GM19238 (cell line): ENCODE data around the gene MB.

ENCODE experiments used
- DNase-seq: peaks from one replicate; pipeline ENCODE4 v3.0.0; 2011; ENCODE audit warnings: low spot score; ENCODE audit not compliant: insufficient read length

MB gene

DNA sequence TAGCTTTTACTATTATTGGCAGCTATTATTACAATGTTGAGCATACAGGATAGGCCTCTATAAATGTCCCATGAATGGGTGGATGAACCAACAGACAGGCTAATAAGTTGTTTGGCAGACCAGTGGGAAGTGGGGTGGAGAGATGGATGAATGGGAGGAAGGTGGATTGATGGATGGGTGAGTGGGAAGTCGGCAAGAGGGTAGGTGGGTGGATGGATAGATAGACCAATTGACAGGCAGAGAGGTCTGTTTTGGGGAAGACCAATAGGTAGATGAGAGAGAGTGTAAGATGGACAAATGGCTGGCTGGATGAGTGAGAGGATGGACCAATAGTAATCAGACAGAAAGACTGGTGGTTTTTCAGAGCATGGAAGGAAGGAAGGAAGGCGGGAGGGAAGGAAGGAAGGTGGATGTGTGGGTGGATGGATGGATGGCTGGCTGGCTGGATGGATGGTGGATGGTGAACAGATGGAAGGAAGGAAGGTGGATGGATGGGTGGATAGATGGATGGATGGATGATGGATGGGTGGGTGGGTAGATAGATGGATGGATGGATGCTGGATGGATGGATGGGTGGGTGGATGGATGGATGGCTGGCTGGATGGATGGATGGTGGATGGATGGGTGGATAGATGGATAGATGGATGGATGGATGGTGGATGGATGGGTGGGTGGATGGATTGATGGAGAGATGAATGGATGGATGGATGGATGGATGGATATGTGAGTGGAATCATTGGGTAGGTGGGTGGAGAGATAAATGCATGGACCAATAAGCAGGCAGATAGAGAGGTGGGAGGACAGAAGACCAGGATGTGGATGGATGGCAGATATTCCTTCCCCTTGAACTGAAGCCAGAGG is 39.1 kb downstream of the MB start:
- no peak for DNase-seq

DNA sequence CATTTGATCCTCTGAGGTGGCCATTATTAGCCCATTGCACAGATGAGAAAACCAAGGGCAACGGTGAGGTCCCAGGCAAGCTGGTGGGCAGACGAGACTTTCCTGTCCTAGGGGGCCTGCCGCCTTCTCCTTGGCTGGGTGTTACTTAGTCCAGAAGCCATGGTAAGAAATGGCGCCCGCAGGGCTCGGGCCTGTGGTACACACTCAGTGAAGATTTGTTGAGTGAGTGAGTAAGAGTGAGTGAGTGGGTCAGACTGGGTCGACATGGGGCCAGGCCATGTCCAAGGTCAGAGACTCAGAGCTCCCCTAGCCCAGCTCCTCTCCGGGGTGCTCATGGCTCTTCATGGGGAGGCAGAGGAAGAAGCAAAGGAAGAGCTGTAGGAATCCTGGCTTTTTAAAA is 40.5 kb downstream of the MB start:
- no peak for DNase-seq

DNA sequence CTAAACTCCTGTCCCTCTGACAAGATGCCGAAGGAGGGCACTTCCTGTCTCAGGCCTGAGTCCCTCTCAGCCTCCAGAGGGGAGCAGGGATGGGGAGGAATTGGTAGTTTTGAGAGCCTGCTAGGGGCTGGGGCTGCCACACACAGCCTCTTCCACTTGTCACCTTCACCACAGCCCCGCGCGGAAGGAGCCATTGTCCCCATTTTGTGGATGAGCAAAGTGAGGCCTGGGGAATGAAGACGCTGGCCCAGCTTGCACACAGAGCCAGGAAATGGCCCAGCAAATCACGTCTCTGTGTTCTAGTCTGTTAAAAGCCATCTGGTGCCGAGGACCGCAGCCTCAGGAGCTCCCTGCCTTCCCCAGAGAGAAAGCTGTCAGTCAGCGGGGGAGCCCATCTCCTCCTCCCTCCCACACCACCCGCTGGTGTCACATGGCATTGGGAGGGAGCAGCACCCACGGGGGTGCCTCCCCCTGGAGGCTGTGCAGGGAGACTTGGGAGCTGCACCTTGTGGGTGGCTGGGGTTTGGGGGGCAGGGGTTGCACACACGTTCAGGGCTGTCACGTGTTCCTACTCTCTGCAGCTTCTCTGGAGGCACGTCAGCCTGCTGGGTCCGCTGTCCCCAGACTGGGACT is 41.9 kb downstream of the MB start:
- no peak for DNase-seq

DNA sequence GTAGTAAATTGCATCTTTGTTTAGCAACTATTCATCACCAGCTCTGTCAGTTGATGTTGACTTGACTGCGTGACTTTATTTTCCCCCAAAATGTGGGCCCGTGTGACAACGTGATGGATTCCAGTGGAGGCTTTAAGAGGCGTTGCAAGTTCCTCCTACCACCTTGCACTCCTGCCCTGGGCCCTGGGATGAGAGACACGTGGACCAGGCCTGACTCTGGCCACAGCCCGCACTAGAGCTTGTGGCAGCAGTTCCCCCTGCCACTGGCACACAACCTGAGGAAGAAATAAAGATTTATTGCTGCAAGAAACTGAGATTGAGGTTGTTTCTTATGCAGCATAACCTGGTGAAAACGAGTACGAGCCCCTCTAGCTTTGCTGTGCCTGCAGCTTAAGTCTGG is 44.6 kb downstream of the MB start:
- DNase-seq: no peak

DNA sequence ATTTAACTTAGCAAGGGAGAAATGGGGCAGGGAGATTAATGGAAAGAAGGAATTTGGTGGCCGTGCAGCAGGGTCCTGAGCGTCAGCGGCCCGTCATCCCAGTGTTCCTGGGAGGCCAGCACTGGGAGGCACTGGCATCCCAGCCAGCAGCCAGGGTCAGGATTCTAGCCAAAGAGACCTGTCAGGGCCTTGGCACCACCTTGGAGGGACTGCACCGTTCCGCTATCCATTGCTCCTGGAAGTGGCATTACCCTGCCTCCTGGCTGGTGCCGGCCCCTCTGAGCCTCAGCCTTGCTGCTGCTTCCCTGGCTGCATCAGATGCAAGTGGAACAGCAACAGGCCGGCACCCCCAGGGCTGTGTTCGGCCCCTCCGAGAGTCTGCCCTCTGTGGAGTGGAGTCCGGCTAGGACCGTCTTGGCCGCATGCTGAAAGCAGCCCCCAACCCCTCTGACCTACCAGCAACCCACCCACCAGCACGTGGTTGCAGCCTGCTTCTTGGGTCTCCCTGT is 46.4 kb downstream of the MB start:
- no peak for DNase-seq

DNA sequence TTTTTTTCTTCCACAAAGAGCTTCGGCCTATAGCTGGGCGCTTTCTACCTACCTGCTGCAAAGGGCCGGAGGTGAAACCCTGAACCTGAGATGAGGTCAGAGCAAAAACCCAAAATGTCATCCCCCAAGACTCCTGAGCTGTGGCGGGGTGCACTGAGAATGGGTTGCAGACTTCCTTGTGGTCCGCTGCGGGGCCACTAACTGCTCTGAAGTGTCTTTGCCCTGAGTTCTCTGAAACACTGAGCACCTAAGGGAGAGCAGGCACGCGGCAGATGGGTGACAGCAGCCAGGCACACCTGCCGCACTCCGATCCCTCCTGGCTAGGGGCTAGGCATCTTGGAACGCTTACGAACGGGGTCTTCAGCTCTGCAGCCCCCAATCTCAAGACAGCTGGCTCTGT is 47.2 kb downstream of the MB start:
- DNase-seq: no peak

DNA sequence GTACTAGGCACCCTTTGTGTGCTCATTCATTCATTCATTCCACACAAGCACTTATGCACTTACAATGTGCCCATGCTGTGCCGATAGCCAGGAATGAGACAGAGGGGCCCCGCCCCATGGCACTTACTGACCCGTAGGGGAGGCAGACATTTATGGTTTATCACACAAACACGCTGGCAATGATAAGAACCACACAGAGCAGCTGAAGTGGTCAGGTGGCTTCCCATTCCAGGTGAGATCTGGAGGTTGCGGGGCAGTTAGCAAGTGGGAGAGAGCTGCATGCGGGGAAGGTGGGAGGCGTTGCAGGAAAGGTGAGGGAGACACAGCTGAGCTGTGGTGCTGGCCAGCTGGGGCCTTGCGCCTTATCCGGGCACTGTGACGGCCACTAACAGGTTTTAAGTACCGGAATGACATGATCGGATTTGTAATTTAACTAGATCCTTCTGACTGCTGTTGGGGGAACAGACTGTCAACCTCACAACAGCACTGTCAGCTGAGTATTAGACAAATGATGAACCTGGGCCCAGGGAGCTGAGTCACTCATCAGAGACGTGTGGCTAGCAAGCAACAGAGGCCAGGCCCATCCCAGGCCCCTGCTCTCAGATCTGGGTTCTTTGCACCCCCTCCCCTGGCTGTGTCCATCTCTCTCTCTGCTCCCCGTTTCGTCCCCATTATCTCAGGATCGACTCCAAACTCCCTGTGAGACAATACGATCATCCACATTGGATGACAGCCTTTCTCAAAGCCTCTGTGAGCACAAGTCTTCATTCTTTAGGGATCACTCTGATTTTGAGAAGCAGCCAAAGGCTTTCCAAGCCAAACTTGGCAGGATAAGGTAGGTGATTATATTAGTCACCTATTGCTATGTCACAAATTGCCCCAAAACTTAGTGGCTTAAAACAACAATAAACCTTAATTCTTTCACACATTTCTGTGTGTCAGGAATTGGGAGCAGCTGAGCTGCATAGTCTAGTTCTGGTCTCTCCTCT is 48.1 kb downstream of the MB start:
- no peak for DNase-seq

DNA sequence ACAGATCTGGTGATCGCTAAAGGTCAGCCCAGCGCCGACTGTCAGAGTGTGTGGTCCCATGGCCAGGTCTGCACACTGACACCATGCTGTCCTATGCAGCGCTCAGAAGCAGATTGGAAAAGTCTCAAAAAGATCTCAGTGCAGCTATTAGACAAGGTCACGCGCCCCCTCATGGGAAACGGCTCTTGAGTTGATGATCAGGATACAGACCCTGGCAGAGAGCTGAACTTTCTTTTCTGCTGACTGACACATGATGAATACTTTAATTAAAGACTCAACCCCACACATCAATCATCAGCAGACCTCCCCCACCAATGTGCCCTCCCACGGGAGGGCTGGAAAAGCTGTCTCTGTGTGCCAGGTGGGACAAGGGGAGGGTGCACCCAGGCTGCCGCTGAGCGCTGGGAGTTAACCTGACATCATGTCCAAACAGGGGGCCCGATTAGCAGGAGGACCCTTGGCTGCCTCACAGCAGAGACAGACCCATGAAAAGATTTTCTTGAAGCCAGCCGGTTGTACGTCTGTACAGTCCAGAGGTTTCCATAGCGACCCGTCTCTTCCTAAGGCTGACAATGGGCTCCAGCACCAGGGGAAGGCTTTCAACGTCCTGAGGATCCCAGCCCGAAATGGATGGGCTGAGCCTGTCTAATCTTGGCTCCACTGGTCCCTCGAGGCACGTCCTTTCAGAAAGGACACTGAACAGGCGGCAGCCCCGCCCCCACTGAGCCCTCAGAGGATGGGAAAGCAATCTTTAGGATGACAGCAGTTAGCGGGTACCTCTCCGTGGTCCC is 49.6 kb downstream of the MB start:
- DNase-seq: no peak

DNA sequence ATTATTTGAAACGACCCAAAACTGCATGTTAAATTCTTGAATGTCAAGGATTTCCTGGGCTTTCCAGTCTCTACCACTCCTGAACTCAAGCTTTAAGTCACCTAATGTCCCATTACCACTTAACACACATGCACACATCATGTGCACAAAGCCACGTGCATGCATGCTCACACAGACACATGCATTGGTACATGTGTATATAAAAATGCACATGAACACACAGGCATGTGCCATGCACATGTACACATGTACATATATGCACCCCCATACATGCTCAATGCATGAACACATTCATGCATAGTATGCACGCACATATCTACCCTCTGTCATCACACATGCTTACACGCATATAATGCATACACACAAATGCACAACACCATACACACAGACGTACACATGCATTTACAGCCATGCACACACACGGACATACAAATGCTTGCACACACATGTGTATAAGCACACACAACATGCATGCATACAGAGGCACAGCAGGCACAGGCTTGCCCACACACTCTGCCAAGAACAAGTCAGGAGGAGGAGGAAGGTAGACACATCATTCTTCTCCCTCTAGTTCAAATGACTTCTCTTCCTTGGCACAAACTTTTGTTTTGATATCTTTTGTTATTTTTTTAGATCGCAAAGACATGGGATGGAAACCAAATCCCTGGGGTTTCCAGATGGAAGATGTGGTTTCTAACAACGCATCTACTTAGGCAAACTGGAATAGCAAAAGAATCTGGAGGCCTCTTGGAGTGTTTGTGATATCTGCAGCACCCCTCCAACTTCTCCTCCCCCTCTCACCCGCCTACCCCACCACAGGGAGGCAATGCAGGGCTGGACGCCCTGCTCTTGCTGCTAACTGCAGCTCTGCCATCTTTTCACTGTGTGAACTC is 51.9 kb downstream of the MB start:
- DNase-seq: no peak

DNA sequence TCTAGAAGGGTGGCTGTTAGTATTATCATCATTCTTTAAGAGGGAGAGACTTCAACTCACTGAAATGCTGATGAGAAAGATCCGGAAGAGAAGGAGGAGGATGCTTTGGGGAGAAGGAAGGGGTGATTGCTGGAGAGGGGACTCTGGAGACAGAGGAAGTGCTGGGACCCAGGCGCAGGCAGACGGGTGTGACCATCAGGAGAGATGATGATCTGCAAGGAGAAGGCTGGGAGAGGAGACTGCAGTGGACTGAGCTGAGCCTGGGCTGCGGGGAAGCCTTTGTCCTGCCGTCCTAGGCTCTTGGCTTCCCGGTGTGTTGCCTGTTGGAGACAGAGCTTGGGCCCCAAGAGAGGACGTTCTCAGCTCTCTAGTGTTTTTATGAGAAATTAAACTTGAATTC is 53.9 kb downstream of the MB start:
- DNase-seq: no peak

DNA sequence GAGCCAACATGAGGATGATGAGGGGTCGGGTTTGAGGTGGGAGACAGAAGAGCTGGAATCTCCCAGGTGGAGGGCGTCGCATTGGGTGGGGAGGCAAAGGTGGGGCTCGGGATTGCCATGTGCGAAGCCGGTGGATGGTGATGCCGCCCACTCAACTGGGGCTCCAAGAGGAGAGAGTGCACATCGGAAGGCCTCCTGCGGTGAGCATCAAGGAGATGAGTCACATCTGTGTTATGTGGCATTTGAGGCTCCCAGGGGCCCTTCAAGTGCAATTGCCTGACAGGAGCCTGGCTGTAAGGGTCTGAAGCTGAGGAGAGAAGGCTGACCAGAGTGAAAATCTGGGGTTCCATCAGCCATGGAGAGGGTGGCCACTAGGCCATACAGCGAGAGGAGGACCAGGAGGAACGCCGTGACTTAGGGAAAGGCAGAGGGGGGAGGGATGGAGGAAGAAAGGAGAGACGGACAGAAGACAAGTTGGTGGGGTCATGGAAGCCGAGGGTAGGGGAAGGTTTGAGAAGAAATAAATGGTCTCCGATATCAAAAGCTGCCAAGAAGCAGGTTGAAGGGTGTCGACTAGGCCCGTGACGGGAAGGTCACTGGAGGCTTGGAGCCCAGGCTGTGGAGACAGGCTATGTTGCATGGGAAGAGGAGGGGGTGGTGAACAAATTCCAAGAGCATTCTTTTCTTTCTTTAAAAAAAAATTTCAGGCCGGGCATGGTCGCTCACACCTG is 55.2 kb downstream of the MB start:
- no peak for DNase-seq

DNA sequence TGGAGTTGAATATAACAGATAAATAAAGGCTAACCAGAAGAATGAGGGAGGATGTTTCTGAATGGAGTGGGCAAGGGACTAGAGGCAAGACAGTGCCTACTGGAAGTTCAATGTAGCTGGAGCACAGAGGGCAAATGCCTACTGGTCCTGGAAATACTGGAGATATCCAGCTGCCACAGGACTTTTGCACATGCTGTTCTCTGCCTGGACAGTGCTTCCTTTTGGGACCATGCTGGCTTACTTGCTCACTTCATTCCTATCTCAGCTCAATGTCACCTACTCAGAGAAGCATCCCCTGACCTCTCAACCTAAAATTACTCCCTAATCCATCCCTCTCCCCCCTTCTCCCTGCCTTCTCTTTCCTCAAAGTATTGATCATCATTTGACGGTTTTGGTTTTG is 56.3 kb downstream of the MB start:
- DNase-seq: no peak

DNA sequence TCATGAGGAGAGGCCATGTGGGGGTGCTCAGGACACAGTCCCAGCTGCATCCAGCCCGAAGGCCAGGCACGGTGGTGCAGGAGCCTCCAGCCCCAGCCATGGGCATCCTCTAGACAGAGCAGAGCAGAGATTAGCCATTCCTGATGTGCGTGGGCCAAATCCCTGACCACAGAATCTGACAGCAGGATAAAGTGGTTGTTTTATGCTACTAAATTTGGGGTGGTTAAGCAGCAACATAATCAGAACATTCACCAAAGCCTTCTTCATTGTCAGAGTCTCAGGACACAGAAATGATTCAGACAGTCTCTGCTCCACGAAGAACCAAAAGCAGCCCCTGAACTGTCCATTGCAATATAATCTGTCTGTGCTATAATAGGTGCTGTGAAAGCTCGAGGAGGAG is 56.8 kb downstream of the MB start:
- DNase-seq: no peak

DNA sequence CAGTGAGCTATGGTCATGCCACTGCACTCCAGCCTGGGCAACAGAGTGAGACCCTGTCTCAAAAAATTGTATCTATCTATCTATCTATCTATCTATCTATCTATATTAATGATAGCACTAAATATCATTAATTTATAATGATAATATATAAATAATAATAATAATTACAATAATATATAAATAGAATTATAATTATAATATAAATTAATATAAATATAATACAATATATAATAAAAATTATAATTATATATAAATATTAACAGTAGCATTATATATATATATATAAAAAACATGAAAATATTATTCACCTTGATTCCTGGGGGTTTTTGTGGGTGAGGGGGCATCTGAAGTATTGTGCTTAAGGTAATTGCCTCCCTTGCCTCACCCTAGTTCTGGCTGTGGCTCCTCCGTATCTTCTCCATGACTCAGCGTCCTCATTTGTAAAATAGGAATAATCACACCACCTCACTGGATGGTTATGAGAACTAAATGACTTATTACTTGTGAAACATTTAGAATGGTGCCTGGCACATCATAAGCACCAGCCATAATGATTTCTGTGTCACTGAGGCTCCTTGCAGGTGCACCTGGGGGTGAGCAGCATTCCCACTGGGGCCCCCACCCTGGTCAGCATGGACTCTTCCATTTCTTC is 57.6 kb downstream of the MB start:
- DNase-seq: no peak

DNA sequence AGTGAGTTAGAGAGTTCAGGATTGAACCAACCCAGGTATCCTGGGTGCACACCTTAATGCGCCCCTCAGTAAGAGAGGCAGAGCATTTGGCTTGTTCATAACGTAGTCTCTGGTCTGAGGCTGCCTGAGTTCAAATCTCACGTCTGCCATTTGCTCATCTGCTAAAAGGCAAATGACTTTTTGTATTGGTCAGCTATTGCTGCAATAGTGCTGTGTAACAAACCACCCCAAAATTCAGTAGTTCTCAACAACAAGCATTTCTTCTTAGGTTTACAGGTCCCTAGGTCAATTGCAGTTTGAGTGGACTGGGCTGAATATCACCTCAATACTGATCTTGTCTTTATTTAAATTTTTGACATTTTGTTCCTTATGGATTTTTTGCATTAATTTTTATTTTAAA is 58.4 kb downstream of the MB start:
- DNase-seq: no peak

DNA sequence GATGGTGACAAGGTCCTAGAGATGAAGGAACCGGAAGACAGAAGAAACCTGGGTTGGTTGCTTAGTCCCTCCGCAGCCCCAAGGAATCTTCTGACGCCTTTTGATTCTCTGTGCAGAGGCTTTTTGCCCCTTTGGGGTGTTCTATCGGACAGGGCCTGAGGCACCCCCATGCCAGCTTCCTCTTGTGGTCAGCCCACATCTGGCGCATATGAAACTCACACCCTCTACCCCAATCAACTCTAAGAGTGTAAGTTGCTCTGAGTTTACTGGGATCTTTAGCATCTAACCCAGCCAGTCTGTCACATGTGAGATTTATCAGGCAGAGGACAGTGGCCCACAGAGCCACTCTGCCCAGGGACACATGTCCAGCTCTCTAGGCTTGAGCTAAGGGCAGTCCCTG is 59.1 kb downstream of the MB start:
- no peak for DNase-seq
